Activated naive CD4-positive, alpha-beta T cell treated with anti-CD3 and anti-CD28 coated beads, Interleukin-2, amount 10 ng/mL, durations not matched to agents 7 days and 5 days (primary cell): ENCODE measurements around the gene ZG16B.

ENCODE experiments used
- CTCF ChIA-PET: fragments of 350-600 bp; sonication (Branson Sonifier 250); formaldehyde crosslinking; loops from one replicate; lab custom pipeline; 2021; ENCODE audit warnings: antibody characterized with exemption; lab: Charles Lee
- DNase-seq: peaks from one replicate; pipeline ENCODE4 v3.0.0-alpha.2; 2020
- H3K27ac Mint-ChIP-seq: one replicate; pipeline ENCODE4 v1.8.0; 2021; ENCODE audit warnings: mild to moderate bottlenecking, moderate library complexity, mixed read lengths
- H3K27me3 Mint-ChIP-seq: one replicate; pipeline ENCODE4 v1.8.0; 2021; ENCODE audit warnings: mild to moderate bottlenecking, mixed read lengths
- H3K36me3 Mint-ChIP-seq: one replicate; pipeline ENCODE4 v1.8.0; 2021; ENCODE audit warnings: mixed read lengths
- H3K4me1 Mint-ChIP-seq: one replicate; pipeline ENCODE4 v1.8.0; 2021; ENCODE audit warnings: mixed read lengths
- H3K4me3 Mint-ChIP-seq: one replicate; pipeline ENCODE4 v1.8.0; 2021; ENCODE audit warnings: mild to moderate bottlenecking, moderate library complexity, mixed read lengths
- H3K9me3 Mint-ChIP-seq: one replicate; pipeline ENCODE4 v1.8.0; 2021; ENCODE audit warnings: mixed read lengths

Gene ZG16B, protein sequence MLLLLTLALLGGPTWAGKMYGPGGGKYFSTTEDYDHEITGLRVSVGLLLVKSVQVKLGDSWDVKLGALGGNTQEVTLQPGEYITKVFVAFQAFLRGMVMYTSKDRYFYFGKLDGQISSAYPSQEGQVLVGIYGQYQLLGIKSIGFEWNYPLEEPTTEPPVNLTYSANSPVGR

GRCh38 chr16:2829501-2830354, at the start of gene ZG16B:
Gene ZG16B, plus strand, starts transcription at chr16:2830303. Its CDS starts 139 bp downstream, at chr16:2830442.
- Mint-ChIP-seq H3K27ac (no peak within 1 kb of the TSS), H3K36me3 (no peaks in the 10 kb centered on the region), H3K9me3 (no peaks in the 10 kb centered on the region), H3K4me3 (no peak within 1 kb of the TSS), H3K27me3 (peaks cover 12% of the 10 kb centered on the region), H3K4me1 (peaks cover 5% of the 10 kb centered on the region)
- CTCF ChIA-PET, result interaction anchor here (0.8 to 2.6 kb wide), 3 partner anchors 9 to 90 kb away, joined by 3 to 14 read pairs (median 3); no protein-coding TSS in a partner anchor
- DNase-seq, result no peak

DNA sequence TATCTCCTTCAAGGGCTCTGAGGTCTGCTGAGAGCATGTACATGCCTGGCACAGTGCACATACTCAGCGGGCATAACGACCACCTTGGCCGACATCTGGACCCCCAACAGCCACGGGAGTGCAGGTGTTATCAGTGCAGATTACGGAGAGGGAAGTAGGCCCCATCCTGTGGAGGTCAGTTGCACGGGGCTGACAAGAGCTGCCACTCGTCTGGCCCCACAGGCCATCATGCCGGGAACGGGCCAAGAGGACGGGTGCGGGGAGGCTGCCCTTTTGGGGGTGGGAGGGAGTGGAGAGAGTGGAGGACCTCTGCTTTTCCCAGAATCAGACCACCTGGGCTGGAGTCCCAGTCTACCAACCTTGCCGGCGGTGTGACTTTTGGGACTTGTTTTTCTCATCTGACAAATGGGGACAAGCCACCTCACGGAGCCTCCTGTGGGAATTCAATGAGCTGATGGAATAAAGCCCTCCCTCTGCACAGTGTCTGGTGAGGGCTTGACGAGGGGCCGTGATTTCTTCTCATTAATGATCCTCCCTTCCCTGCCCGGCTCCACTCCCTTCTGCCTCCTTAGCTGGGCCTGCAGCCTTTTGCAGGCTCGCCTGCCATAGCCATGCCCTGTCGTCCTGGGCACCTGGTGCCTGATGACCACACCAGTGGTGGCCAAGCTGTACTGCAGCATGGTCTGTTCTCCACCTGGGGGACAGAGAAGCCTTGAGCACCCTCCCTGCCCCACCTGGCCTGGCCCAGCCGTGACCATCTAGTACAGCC, 47.3 kb upstream of the ZG16B start:
- DNase-seq, result peak; percentile 19
- H3K4me1 Mint-ChIP-seq, result peaks cover 29% of the 10 kb centered on the region
- peaks cover 35% of the 10 kb centered on the region for H3K27me3 Mint-ChIP-seq
- no peak overlapping the region for H3K27ac Mint-ChIP-seq
- no peaks in the 10 kb centered on the region for H3K36me3 Mint-ChIP-seq
- CTCF ChIA-PET, result interaction anchor here (0.9 kb wide), 1 partner anchor 56 kb away, joined by 3 read pairs; no protein-coding TSS in a partner anchor
- H3K9me3 Mint-ChIP-seq, result no peaks in the 10 kb centered on the region
- H3K4me3 Mint-ChIP-seq, result no peak overlapping the region

DNA sequence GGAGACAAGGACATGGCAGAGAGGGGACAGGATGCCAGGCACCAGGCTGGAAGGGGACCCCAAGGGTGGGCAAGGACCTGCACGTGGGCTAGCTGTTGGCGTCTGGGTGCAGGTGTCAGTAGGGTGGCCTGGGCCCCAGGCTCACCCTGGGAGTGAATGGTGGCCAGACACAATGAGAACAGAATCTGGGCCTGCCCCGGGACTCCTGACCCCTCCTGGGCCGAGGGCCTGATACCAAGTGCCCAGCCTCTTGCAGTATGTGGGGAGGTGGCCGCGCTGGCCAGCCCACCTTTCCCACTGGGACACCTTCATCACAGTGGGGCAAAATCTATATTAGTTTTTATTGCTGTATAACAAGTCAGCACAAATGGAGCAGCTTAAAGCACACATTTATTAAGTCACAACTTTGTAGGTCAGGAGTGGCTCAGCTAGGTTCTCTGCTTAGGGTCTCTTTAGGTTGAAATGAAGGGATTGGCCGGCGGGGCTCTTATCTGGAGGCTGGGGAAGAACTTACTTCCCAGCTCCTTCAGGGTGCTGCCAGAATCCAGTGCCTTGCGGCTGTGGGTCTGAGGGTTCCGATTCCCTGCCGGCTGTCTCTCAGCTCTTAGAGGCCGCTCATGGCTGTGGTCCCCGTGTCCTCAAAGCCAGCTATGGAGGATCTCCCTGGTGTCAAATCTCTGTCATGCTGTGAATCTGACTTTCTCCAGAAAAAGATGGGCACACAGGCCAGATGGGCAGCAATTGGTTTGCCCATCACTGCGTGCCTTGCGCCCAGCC, 46.3 kb upstream of the ZG16B start:
- no peaks in the 10 kb centered on the region for H3K9me3 Mint-ChIP-seq
- no peaks in the 10 kb centered on the region for H3K36me3 Mint-ChIP-seq
- CTCF ChIA-PET, result interaction anchor here (1.3 kb wide), 1 partner anchor 55 kb away, joined by 4 read pairs; no protein-coding TSS in a partner anchor
- H3K4me1 Mint-ChIP-seq, result peaks cover 19% of the 10 kb centered on the region
- no peak overlapping the region for H3K4me3 Mint-ChIP-seq
- no peak overlapping the region for H3K27ac Mint-ChIP-seq
- peaks cover 45% of the 10 kb centered on the region for H3K27me3 Mint-ChIP-seq
- DNase-seq, result peak; percentile 5

GRCh38 chr16:2784358-2785100, 45.6 kb upstream of the ZG16B start:
- H3K9me3 Mint-ChIP-seq, result no peaks in the 10 kb centered on the region
- H3K4me1 Mint-ChIP-seq, result peaks cover 17% of the 10 kb centered on the region
- H3K27me3 Mint-ChIP-seq, result peaks cover 50% of the 10 kb centered on the region
- no peaks in the 10 kb centered on the region for H3K36me3 Mint-ChIP-seq
- CTCF ChIA-PET, result interaction anchor here (1.3 kb wide), 1 partner anchor 55 kb away, joined by 4 read pairs; no protein-coding TSS in a partner anchor
- no peak overlapping the region for H3K27ac Mint-ChIP-seq
- DNase-seq, result peak; percentile 12
- peak overlapping the region; percentile 71 for H3K4me3 Mint-ChIP-seq

DNA sequence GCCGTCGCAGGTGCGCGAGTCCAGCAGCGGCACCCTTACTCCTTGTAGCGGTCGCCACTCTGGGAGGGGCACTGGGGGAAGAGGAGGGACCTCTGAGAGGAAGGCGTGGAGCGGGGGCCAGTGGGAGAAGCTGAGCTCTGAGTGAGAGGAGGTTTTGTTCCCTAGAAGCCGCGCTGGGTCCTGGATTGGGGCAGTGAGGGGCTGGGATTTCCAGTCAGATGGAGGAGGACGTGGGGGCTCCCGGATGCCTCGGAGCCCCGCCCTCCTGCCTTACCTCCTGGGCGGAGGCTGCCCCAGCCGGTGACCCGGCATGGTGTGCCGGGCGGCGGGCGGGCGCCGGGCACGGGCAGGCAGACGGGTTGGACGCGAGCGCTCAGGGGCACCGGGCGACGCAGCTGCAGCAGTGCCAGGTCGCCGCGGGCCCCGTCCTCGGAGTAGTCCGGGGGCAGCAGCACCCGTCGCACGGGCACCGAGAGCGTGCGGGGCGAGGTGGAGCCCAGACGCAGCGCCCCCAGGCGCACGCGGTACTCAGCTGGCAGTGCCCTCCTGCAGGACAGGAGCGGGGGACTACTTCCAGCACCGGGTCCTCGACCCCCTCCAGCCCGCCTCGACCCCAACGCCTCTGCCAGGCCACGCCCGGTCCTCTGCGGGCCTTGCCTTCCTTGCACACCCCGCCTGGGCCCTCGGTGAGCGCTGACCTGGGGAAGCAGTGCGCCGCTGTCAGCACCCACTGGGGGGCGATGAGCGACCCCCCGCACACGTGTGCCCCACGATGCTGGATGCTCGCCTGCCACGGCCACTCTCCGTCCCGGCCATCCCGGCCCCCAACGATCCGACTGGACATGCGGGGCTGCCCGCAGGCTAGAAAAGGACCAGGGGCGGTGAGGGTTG, 44.8 kb upstream of the ZG16B start:
- DNase-seq, result peak; percentile 52
- peaks cover 11% of the 10 kb centered on the region for H3K4me1 Mint-ChIP-seq
- H3K27ac Mint-ChIP-seq, result no peak overlapping the region
- CTCF ChIA-PET, result no interaction called here
- H3K27me3 Mint-ChIP-seq, result peaks cover 55% of the 10 kb centered on the region
- no peaks in the 10 kb centered on the region for H3K9me3 Mint-ChIP-seq
- H3K36me3 Mint-ChIP-seq, result no peaks in the 10 kb centered on the region
- peak overlapping the region; percentile 71 for H3K4me3 Mint-ChIP-seq

- peak; percentile 19 for DNase-seq
- Mint-ChIP-seq H3K36me3 (no peaks in the 10 kb centered on the region), H3K27me3 (peaks cover 58% of the 10 kb centered on the region), H3K27ac (no peak overlapping the region), H3K9me3 (no peaks in the 10 kb centered on the region), H3K4me1 (peaks cover 11% of the 10 kb centered on the region), H3K4me3 (no peak overlapping the region)
- CTCF ChIA-PET, result interaction anchor here (0.5 kb wide), 1 partner anchor 30 kb away, joined by 3 read pairs; no protein-coding TSS in a partner anchor
Observed at GRCh38 chr16:2786061-2786825, 43.9 kb upstream of the ZG16B start.

- Mint-ChIP-seq H3K27me3 (peaks cover 62% of the 10 kb centered on the region), H3K36me3 (no peaks in the 10 kb centered on the region), H3K4me1 (peaks cover 11% of the 10 kb centered on the region), H3K27ac (no peak overlapping the region), H3K9me3 (no peaks in the 10 kb centered on the region), H3K4me3 (no peak overlapping the region)
- DNase-seq, result no peak
- CTCF ChIA-PET, result no interaction called here
Observed at GRCh38 chr16:2786826-2787151, 43.3 kb upstream of the ZG16B start.

- CTCF ChIA-PET, result no interaction called here
- H3K9me3 Mint-ChIP-seq, result no peaks in the 10 kb centered on the region
- H3K27ac Mint-ChIP-seq, result no peak within 1 kb of the TSS
- H3K4me1 Mint-ChIP-seq, result peaks cover 11% of the 10 kb centered on the region
- peaks cover 62% of the 10 kb centered on the region for H3K27me3 Mint-ChIP-seq
- peak; percentile 18 for DNase-seq
- H3K4me3 Mint-ChIP-seq, result no peak within 1 kb of the TSS
- no peaks in the 10 kb centered on the region for H3K36me3 Mint-ChIP-seq
Observed at GRCh38 chr16:2787406-2787805, 42.7 kb upstream of the ZG16B start, which contains the start of gene PRSS33. Gene PRSS33, minus strand, starts transcription at chr16:2787560. Its CDS starts 1,013 bp downstream, at chr16:2786547.

- H3K4me1 Mint-ChIP-seq, result peaks cover 11% of the 10 kb centered on the region
- no peak overlapping the region for H3K27ac Mint-ChIP-seq
- CTCF ChIA-PET, result no interaction called here
- no peak overlapping the region for H3K4me3 Mint-ChIP-seq
- H3K36me3 Mint-ChIP-seq, result no peaks in the 10 kb centered on the region
- H3K9me3 Mint-ChIP-seq, result no peaks in the 10 kb centered on the region
- peak; percentile 15 for DNase-seq
- peaks cover 62% of the 10 kb centered on the region for H3K27me3 Mint-ChIP-seq
Observed at GRCh38 chr16:2787961-2788360, 42.1 kb upstream of the ZG16B start.

GRCh38 chr16:2790631-2791030, 39.5 kb upstream of the ZG16B start:
- H3K27ac Mint-ChIP-seq, result no peak overlapping the region
- CTCF ChIA-PET, result no interaction called here
- no peak overlapping the region for H3K4me3 Mint-ChIP-seq
- peaks cover 54% of the 10 kb centered on the region for H3K27me3 Mint-ChIP-seq
- H3K36me3 Mint-ChIP-seq, result no peaks in the 10 kb centered on the region
- no peaks in the 10 kb centered on the region for H3K9me3 Mint-ChIP-seq
- H3K4me1 Mint-ChIP-seq, result peaks cover 6% of the 10 kb centered on the region
- DNase-seq, result no peak

DNA sequence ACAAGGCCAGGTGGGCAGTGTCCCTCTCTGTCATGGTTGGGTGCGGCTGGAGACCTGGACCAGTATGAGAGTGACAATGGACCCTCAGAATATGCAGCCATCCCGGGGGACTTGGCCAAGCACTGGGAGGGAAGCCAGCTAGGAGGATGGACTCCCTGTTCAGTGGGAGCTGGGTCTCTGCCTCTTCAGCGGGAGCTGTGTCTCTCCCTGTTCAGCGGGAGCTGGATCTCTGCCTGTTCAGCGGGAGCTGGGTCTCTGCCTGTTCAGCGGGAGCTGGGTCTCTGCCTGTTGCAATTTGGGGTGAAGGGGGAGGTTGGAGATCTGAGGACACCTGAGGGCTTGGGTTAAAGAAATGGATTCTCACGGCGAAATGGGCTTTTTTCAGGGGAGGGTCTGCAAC, 38.9 kb upstream of the ZG16B start:
- CTCF ChIA-PET, result no interaction called here
- H3K36me3 Mint-ChIP-seq, result no peaks in the 10 kb centered on the region
- H3K4me3 Mint-ChIP-seq, result no peak overlapping the region
- H3K27ac Mint-ChIP-seq, result no peak overlapping the region
- peaks cover 53% of the 10 kb centered on the region for H3K27me3 Mint-ChIP-seq
- peaks cover 3% of the 10 kb centered on the region for H3K4me1 Mint-ChIP-seq
- DNase-seq, result no peak
- no peaks in the 10 kb centered on the region for H3K9me3 Mint-ChIP-seq

- H3K27me3 Mint-ChIP-seq, result peaks cover 53% of the 10 kb centered on the region
- H3K36me3 Mint-ChIP-seq, result no peaks in the 10 kb centered on the region
- CTCF ChIA-PET, result no interaction called here
- H3K9me3 Mint-ChIP-seq, result no peaks in the 10 kb centered on the region
- DNase-seq, result no peak
- H3K4me3 Mint-ChIP-seq, result no peak overlapping the region
- no peaks in the 10 kb centered on the region for H3K4me1 Mint-ChIP-seq
- no peak overlapping the region for H3K27ac Mint-ChIP-seq
Observed at GRCh38 chr16:2792940-2793339, 37.2 kb upstream of the ZG16B start.
